ENCODE results near the gene SMAD1.

Gene SMAD1

GRCh38 chr4:145481164-145481941, at the start of gene SMAD1:
SMAD1 (plus strand) TSS chr4:145481853; CDS start chr4:145514614, 32,761 bp downstream.
- peak; percentile 43 for DNase-seq

DNA sequence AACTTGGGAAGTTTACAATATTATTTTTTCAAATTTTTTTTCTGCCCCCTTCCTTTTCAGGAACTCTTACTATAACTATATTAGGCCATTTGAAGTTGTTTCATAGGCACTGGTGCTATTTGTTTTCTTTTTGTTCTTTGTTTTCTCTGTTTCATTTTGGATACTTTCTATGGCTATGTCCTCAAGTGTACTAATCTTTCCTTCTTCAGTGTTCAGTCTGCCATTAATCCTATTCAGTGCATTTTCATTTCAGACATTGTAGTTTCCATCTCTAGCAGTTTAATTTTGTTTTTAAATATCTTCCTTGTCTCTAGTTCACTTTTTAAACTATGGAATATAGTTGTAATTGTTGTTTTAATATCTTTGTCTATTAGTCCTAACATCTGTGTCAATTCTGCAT, 48.0 kb upstream of the SMAD1 start:
- no peak for DNase-seq

DNA sequence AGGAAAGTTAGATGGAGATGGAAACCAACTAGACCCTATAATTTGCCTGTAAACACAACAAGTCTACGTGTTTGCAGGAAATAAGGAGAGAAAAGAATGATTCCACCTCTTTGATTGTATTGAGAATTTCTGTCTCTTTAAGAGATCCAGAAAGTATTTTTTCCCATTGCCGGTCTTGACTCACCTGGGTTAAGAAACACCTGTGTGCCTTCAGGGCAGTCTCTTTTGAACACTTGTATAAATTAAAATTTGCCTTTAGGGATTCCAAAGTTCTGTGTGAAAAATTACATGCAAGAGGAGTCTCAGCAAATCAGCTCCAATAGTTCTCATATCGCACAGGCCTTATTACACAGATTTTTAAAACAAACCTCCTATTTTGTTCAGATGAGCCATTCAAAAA, 46.0 kb upstream of the SMAD1 start:
- no peak for DNase-seq

- DNase-seq: no peak
Observed at GRCh38 chr4:145436114-145436513, 45.5 kb upstream of the SMAD1 start.

DNA sequence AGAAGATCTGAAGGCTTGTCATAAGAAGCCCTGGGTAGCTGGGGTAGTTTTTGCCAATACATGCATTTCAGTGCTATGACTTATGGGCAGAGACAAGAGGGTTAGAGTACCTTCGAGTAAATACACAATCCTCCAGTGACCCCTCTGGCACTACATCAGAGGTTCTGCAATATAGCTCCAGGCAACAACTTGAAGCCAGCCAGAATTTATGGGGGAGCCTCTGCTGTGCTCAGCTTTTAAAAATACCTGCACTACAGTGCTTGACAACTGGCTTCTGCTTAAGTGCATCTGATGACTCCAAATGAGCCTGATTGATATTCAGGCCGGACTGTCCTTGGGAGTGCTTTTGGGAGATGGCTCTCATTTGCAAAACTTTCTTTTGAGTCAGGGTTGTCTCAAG, 44.9 kb upstream of the SMAD1 start:
- no peak for DNase-seq

GRCh38 chr4:145437466-145437865, 44.2 kb upstream of the SMAD1 start:
- no peak for DNase-seq

DNA sequence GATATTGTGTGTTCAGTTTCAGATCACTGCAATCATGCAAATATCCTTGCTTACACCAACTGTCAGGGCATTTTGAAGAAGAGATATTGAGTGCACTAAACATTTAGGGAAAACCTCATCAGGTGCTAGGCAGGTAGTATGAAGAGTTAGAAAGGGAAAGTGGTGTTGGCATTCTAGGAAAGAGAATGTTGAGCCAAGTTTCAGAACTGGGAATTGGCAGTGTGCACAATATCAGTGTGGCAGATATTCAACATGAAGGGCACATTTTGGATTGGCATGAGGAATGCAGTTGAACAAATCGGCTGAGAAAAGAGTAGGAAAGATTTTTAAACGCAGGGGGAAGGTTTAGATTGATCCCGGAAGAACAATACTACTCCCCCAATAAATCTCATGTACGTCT, 43.4 kb upstream of the SMAD1 start:
- no peak for DNase-seq

DNA sequence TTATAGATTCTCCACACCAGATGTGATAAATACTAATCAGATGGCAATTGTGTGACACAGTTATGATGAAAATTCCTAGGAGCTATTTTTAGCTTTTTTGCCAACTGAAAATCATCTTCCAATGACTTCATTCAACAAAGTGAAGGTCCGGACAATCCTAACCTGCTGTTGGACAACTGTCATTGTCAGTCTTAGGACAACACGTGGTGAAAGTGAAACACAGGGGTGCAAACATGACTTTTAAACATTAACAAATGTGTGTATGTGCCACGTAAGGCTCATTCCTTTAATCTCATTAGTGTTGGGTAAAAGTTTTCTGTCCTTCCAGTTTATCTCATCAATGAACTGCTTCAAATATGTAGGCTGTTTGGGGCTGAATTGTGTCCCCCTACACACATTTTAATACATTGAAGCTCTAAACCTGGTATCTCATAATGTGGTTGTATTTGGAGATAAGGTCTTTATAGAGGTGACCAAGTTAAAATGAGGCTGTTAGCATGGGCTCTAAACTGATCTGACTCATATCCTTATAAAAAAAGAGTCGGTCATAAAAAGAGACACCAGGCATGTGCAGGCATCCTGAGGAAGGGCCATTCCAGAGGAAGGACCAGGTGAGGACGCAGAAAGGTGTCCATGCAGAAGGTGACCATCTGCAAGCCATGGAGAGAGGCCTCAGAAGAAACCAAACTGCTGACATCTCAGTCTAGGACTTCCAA, 41.2 kb upstream of the SMAD1 start:
- DNase-seq: no peak

DNA sequence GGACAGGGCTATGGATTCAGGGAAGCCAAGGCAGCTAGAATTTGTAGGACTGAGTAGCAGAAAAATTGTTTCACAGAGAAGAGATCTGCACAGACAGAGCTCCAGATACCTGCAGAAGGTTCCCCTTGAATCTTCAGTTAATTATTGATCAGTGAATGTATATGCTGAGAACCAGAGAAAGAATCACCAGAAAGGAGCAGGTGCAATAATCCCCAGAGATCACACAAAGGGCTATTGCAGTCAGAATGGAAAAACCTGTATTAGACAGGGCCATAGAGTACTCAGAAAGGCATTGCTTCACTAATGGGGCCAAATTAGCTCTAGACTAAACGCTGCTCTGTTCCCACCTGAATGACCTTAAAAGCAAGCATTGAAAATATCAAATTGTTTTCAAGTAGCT, 35.5 kb upstream of the SMAD1 start:
- no peak for DNase-seq

DNA sequence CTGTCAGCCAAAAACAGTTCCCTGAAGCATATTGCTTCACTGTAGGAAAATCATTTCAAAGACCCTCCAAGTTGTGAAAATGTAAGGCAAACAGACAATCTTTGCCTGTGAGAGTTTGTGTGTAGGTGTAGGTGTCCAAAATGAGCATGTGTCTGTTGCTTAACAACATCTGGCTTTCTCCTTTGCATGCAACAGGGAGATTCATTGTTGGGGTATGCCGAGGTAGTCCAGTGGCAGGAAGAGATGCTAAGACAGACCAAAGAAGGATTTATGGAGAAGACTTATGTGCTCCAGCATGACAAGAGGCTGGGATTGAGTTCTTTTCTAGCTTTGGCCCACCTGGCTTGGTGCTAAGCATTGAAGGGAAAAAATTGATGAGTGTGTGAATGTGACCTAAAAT, 29.8 kb upstream of the SMAD1 start:
- no peak for DNase-seq

- no peak for DNase-seq
Observed at GRCh38 chr4:145452447-145453162, 29.0 kb upstream of the SMAD1 start.

DNA sequence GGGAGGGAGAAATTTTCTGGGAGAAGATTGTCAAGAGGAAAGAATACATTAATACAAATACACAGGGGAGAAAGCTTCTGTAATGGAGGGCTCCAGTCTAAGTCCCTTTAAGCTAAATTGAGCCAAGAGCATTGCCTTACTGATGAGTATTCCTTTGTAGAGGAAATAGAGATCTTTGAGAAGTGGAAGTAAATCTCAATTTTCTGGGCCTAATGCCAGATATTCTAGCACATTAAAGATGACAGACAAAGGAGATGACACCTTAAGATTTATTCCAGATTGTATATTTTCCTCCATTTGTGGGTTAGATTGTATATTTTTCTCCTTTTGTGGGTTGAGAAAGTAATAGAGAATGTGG, 28.5 kb upstream of the SMAD1 start:
- DNase-seq: no peak

GRCh38 chr4:145473203-145473602, 8.4 kb upstream of the SMAD1 start:
- no peak for DNase-seq

GRCh38 chr4:145480257-145480656, 1.4 kb upstream of the SMAD1 start:
- no peak for DNase-seq

DNA sequence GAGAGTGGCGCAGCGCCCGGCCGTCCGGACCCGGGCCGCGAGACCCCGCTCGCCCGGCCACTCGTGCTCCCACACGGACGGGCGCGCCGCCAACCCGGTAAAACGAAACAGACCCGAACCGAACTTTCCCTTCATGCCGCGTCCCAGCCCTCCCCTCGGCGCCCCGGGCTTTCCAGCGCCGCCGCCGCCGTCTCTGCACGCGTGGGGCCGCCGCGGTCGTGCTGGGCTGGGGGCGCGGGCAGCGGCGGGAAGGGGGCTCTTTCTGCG, 222 bp downstream of the SMAD1 start:
- no peak for DNase-seq

- DNase-seq: peak; percentile 77
Observed at GRCh38 chr4:145482209-145483037, 770 bp downstream of the SMAD1 start.

DNA sequence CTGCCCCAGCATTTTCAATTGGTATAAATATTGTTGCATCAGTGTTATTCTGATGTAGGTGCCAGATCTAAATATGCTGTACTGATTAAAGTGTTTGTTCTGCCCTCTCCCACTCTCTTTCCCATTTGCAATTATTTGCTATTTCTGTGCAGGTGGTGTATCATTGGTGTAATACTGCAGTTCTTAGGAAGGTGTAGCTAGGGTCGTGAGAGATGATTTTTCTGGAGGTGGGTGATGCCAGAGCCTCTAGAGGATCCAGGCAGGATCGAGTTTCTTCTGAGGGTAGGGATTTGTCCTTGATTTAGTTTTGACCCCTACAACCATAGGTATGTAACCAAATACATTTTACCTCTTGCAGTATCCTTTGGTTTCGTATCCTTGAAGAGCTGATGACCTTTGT, 1.9 kb downstream of the SMAD1 start:
- DNase-seq: no peak

DNA sequence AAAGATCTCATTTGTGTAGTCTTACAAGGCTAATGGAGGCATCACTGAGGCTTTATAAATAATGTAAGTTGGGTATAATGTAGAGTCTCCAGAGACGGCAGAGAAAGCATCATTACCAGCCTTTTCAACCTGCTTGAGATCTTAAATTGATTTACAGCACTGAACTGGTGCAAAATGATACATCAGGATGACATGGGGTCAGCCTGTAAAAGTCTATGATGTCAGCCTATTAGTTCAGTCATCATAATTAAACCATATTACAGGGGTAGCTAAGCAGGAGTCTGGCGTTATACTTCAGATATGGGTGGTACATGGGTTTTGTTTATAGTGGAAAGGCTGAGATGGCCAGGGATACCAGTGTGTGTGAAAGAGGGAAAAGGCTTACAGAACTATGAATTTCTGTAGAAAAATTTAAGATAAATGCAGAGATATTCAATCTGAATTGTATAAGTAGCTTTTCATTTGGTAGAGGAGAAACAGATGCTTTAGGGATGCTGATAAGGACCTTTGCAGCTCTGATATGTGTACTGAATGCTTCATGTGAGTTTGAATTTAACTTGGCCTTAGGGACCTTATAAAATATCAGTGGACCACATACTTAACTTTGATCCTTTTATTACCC, 2.7 kb downstream of the SMAD1 start:
- no peak for DNase-seq

DNA sequence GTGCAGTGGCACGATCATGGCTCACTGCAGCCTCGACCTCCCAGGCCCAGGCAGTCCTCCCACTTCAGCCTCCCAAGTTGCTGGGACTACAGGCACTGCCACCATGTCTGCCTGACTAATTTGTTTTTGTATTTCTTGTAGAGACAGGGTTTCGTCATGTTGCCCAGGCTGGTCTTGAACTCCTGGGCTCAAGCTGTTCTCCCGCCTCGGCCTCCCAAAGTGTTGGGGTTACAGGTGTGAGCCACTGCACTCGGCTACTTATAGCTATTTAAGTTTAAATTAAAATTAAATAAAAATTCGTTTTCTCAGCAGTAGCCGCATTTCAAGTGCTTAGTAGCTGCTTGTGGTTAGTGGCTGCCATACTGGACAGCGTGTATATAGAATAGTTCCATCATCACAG, 3.5 kb downstream of the SMAD1 start:
- DNase-seq: no peak

DNA sequence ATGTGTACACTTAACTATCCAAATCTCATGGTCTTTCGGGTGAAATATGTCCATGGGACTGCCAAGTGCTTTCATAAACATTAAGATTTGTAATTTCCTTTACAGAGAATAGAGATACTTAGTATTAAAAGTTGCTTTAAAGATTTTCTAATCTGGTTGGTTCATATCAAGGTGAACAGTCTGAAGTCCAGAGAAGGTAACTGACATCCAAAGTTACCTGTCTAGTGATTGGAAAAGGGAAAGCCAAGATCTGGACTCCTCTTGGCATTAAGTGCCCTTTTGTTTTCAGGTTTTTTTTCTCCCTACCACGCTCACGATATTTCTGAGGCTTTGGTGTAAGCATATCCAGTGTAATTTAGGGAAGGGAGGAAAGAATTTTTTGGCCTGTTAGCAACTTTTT, 5.0 kb downstream of the SMAD1 start:
- DNase-seq: no peak

DNA sequence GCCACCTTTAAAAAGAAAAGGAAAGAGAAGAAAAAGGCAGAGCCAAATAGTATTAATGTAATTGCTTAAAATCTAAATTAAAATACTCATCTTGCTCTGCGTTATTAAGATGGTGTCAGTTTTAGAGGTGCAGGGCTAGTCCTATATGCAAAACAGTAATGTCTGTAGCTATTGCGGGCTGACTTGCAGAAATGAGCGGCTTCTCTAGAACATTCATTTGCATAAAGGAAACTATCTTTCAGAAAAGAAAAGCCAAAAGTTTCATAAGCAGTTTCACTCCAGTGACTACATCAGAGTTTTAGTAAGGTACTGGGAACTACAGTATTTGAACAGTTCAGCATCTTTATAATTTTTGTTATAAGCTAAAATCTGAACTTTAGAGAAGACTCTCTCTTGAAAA, 6.0 kb downstream of the SMAD1 start:
- peak; percentile 26 for DNase-seq

DNA sequence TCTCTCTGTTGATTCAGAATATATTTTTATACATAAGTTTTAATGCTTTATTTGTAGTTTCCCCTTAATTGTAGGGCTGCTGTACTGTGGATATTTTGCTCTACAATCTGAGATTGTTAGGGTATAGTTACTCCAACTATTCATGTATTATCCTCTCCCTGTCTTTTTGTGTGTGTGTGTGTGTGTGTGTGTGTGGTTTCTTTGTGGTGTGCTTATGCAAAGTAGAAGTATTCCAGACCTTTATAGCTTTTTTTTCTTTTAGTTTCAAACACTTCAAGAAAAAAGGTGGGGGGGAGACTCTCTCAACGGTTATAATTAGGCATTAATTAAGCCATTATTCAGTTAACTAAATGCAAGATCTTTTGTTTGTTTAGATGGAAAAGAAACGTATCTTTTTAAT, 6.7 kb downstream of the SMAD1 start:
- DNase-seq: no peak

DNA sequence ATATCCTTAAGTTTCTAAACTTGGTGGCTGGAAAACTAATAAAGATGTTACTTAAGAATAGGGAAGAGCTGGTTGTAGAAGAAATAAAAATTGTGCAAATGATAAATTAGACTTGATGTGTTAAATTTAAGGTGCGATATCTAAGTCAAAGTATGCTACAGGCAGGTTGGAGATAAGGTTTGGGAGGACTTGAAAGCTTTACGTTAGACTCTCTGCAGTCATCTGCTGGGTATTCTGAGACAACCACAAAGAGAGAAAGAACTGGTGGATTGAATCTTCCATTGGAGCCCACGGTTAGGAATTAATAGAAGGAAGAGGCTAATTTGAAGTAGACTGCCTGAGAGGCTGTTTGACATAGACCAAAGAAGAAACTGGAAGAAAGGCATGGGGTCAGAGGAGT, 7.9 kb downstream of the SMAD1 start:
- DNase-seq: no peak

Measured in activated naive CD4-positive, alpha-beta T cell treated with anti-CD3 and anti-CD28 coated beads, Interleukin-2, amount 50 U/mL, for 16 hours (primary cell).